ENCODE results near the gene KRTAP3-1.

GRCh38 chr17:40966848-40967247, 42.1 kb downstream of the KRTAP3-1 start, which contains the start of gene KRT39:
- no peak for TF ChIP-seq EZH2phosphoT487 (IDR thresholded peaks at IDR 0.05)
- TF ChIP-seq, protein P1, sequence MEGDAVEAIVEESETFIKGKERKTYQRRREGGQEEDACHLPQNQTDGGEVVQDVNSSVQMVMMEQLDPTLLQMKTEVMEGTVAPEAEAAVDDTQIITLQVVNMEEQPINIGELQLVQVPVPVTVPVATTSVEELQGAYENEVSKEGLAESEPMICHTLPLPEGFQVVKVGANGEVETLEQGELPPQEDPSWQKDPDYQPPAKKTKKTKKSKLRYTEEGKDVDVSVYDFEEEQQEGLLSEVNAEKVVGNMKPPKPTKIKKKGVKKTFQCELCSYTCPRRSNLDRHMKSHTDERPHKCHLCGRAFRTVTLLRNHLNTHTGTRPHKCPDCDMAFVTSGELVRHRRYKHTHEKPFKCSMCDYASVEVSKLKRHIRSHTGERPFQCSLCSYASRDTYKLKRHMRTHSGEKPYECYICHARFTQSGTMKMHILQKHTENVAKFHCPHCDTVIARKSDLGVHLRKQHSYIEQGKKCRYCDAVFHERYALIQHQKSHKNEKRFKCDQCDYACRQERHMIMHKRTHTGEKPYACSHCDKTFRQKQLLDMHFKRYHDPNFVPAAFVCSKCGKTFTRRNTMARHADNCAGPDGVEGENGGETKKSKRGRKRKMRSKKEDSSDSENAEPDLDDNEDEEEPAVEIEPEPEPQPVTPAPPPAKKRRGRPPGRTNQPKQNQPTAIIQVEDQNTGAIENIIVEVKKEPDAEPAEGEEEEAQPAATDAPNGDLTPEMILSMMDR (IDR thresholded peaks at IDR 0.05): no peak

Measured in neural progenitor cell (in vitro differentiated cells).